ENCODE results near the gene S100A3. TPM values are rescaled to one million over a fixed set of nuclear protein-coding genes. Genes with fewer than 3 reads are reported as not detected.

The S100A3 gene
- total RNA-seq, 4 donors from 2014 or later, result 0.88 to 1.6 TPM; not detected in 2

- H3K36me3 ChIP-seq, result no peaks in the 10 kb centered on the region
- no peaks in the 10 kb centered on the region for H3K9me3 ChIP-seq
- no peak for ATAC-seq
- no peaks in the 10 kb centered on the region for H3K27me3 ChIP-seq
- TF ChIP-seq, protein P1, sequence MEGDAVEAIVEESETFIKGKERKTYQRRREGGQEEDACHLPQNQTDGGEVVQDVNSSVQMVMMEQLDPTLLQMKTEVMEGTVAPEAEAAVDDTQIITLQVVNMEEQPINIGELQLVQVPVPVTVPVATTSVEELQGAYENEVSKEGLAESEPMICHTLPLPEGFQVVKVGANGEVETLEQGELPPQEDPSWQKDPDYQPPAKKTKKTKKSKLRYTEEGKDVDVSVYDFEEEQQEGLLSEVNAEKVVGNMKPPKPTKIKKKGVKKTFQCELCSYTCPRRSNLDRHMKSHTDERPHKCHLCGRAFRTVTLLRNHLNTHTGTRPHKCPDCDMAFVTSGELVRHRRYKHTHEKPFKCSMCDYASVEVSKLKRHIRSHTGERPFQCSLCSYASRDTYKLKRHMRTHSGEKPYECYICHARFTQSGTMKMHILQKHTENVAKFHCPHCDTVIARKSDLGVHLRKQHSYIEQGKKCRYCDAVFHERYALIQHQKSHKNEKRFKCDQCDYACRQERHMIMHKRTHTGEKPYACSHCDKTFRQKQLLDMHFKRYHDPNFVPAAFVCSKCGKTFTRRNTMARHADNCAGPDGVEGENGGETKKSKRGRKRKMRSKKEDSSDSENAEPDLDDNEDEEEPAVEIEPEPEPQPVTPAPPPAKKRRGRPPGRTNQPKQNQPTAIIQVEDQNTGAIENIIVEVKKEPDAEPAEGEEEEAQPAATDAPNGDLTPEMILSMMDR (IDR thresholded peaks at IDR 0.05 in 4 of 5, conservative IDR thresholded peaks at IDR 0.05 in 1 of 5), result no peak
- TF ChIP-seq POLR2A (IDR thresholded peaks at IDR 0.05), result no peak
- peak overlapping the region in 2 of 4 donors; percentile 33 to 81 for H3K27ac ChIP-seq
- in situ Hi-C loops (cut with MboI; ENCODE audit: low sequenced_read_pairs in 4 of 4) (loop anchor here in 1 of 4 donors (25.0 kb wide), 1 partner anchor 444 kb away; the partner anchor contains the start of genes JTB, RAB13 and RPS27), intact Hi-C loops (cut with DNase I; ENCODE audit: low total_unique reads) (no loop called here)
- H3K4me1 ChIP-seq, result peaks cover 19 to 45% of the 10 kb centered on the region in 2 donors
- no peak for DNase-seq
- H3K4me3 ChIP-seq, result peak overlapping the region in 1 of 4 donors; percentile 48
Measured at GRCh38 chr1:153542956-153543711, 5.9 kb downstream of the S100A3 start.

- no peak for DNase-seq
- no peak for ATAC-seq
- TF ChIP-seq, protein P1 (IDR thresholded peaks at IDR 0.05 in 4 of 5, conservative IDR thresholded peaks at IDR 0.05 in 1 of 5), result no peak
- Histone ChIP-seq H3K27me3 (no peaks in the 10 kb centered on the region), H3K4me3 (no peak overlapping the region), H3K27ac (peak overlapping the region in 3 of 4 donors; percentile 33 to 52 (median 45)), H3K36me3 (no peaks in the 10 kb centered on the region), H3K4me1 (peaks cover 19 to 35% of the 10 kb centered on the region in 2 donors), H3K9me3 (no peaks in the 10 kb centered on the region)
- intact Hi-C loops (cut with DNase I; ENCODE audit: low total_unique reads) (no loop called here), in situ Hi-C loops (cut with MboI; ENCODE audit: low sequenced_read_pairs in 4 of 4) (loop anchor here in 1 of 4 donors (25.0 kb wide), 1 partner anchor 445 kb away; the partner anchor contains the start of genes JTB, RAB13 and RPS27)
Measured at GRCh38 chr1:153541641-153542590, 7.1 kb downstream of the S100A3 start.

GRCh38 chr1:153540394-153541361 lies 8.4 kb downstream of the S100A3 start, which contains the start of gene S100A5:
Gene S100A5 (minus strand): TSS chr1:153540934. CDS start chr1:153540191, 743 bp downstream.
- peaks cover 16 to 29% of the 10 kb centered on the region in 2 donors for H3K4me1 ChIP-seq
- peak within 1 kb of the TSS in 3 of 4 donors; percentile 33 to 52 (median 45) for H3K27ac ChIP-seq
- no peaks in the 10 kb centered on the region for H3K36me3 ChIP-seq
- TF ChIP-seq, protein P1 (IDR thresholded peaks at IDR 0.05 in 4 of 5, conservative IDR thresholded peaks at IDR 0.05 in 1 of 5), result no peak
- no peak for TF ChIP-seq POLR2A (IDR thresholded peaks at IDR 0.05)
- H3K4me3 ChIP-seq, result no peak within 1 kb of the TSS
- intact Hi-C loops (cut with DNase I; ENCODE audit: low total_unique reads) (no loop called here), in situ Hi-C loops (cut with MboI; ENCODE audit: low sequenced_read_pairs in 4 of 4) (loop anchor here in 1 of 4 donors (25.0 kb wide), 1 partner anchor 447 kb away; the partner anchor contains the start of genes JTB, RAB13 and RPS27)
- no peaks in the 10 kb centered on the region for H3K27me3 ChIP-seq
- ATAC-seq (no peak), DNase-seq (no peak)
- no peaks in the 10 kb centered on the region for H3K9me3 ChIP-seq
